Esophagus squamous epithelium (tissue), 5 donors: Measurements from ENCODE around the gene BAIAP2L2. TPM values are rescaled to one million over a fixed set of nuclear protein-coding genes. Genes with fewer than 3 reads are reported as not detected.

Experiments
- DNase-seq: peaks from one replicate; lab custom pipeline; 2025; lab: John Stamatoyannopoulos, UW
- H3K27ac ChIP-seq, 4 donors: fragments of 200-600 bp; sonication (generic); one replicate each; pipeline ENCODE4 v1.5.1; 2016 to 2019; ENCODE audit warnings: mild to moderate bottlenecking in 1 of 4
- H3K27me3 ChIP-seq, 4 donors: fragments of 200-600 bp; sonication (generic); 1 replicate in 3 of 4; 2 replicates in 1 of 4; pipeline versions ENCODE4 v1.5.1 to v1.6.0; 2017 to 2021; ENCODE audit warnings: antibody characterized with exemption in 1 of 4
- H3K36me3 ChIP-seq, 3 donors: fragments of 200-600 bp; sonication (generic); one replicate each; pipeline ENCODE4 v1.5.1; 2016 to 2019
- H3K4me1 ChIP-seq, 3 donors: fragments of 200-600 bp; sonication (generic); one replicate each; pipeline ENCODE4 v1.5.1; 2017 to 2019
- H3K4me3 ChIP-seq, 4 donors: fragments of 200-600 bp; sonication (generic); 1 replicate in 3 of 4; 2 replicates in 1 of 4; pipeline ENCODE4 v1.5.1; 2016 to 2019; ENCODE audit warnings: mild to moderate bottlenecking in 2 of 4, moderate library complexity in 1 of 4
- H3K9me3 ChIP-seq, 3 donors: fragments of 200-600 bp; sonication (generic); one replicate each; pipeline ENCODE4 v1.5.1; 2016 to 2019
- POLR2A ChIP-seq, 4 donors: fragments of 450-650 bp; IDR thresholded peaks; one replicate each; pipeline ENCODE4 v1.6.1; 2017; ENCODE audit warnings: antibody characterized with exemption in 4 of 4, mild to moderate bottlenecking in 4 of 4, moderate library complexity in 3 of 4
- WGBS, 2 donors: methylation state at CpG; one replicate each; pipeline ENCODE4 v1.1.5; 2018; 5-methylcytosine and 5-hydroxymethylcytosine counted together
- intact Hi-C: fragments of 100-400 bp; cut with DNase I; formaldehyde crosslinking; loops from one replicate; pipeline ENCODE4 v1.15.0; 2022
- total RNA-seq, 4 donors: library from RNA; depleted of rRNA; stranded (reverse); fragments of >200 nt; gene quantifications; one replicate each; pipeline ENCODE4 v1.1.0, GENCODE V29; 2016
- TF ChIP-seq, protein P1 (sequence below), 6 experiments: fragments of 450-650 bp in 4 of 6; fragments of 200-600 bp in 2 of 6; sonication (generic) in 2 of 6; IDR thresholded peaks; one replicate each; pipeline ENCODE4 v1.5.1; 2016 to 2019; ENCODE audit warnings: antibody characterized with exemption in 6 of 6, mild to moderate bottlenecking in 4 of 6, moderate library complexity in 4 of 6
- donor health status: DM: yes; HTN: yes; CAD: no.

Gene BAIAP2L2
- total RNA-seq, 4 donors from 2014 or later = 0.26 to 4.8 (median 2.8) TPM

DNA sequence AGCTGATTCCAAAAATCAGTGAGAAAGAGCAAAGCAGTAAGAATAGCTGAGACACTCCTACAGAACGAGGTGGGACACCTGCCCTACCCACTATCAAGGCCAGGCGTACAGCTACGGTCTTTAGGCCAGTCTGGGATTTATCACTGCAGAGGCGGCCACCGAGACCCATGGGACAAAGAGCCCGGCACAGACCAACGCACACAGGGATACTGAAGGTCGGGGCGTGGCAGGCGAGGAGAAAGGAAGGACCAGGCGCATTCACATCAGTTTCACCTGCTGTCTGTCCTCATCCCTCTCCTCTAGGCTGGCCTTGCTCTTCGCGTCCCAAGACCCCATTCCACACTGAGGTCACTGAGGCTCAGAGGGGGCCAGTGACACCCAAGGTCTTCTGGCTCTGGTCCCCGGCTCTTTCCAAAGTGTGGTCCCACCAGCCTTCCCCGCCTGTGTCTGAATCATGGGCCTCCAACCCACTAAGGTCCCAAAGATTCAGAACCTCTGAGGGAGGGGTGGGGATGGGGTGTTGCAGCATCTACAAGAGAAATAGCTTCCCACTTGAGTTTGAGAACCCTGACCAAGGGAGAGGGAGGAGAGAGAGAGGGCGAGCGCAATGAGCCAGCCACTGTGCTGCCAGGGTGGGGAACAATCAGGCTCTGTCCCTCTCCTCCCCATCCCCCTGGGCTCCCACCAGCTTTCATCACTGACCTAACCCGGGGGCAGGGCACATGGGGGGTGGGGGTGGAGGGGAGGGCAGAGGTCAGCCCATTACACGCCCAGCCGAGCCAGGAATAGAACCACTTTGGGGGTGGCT, 60.5 kb downstream of the BAIAP2L2 start:
- no peak for TF ChIP-seq POLR2A (IDR thresholded peaks at IDR 0.05)
- TF ChIP-seq, protein P1, sequence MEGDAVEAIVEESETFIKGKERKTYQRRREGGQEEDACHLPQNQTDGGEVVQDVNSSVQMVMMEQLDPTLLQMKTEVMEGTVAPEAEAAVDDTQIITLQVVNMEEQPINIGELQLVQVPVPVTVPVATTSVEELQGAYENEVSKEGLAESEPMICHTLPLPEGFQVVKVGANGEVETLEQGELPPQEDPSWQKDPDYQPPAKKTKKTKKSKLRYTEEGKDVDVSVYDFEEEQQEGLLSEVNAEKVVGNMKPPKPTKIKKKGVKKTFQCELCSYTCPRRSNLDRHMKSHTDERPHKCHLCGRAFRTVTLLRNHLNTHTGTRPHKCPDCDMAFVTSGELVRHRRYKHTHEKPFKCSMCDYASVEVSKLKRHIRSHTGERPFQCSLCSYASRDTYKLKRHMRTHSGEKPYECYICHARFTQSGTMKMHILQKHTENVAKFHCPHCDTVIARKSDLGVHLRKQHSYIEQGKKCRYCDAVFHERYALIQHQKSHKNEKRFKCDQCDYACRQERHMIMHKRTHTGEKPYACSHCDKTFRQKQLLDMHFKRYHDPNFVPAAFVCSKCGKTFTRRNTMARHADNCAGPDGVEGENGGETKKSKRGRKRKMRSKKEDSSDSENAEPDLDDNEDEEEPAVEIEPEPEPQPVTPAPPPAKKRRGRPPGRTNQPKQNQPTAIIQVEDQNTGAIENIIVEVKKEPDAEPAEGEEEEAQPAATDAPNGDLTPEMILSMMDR (IDR thresholded peaks at IDR 0.05) = no peak
- Histone ChIP-seq H3K27ac (peak overlapping the region in 1 of 4 donors; percentile 9), H3K4me3 (no peak overlapping the region), H3K27me3 (peaks cover 0 to 4% (median 0%) of the 10 kb centered on the region in 4 donors), H3K9me3 (no peaks in the 10 kb centered on the region), H3K4me1 (peaks cover 0 to 8% (median 2%) of the 10 kb centered on the region in 3 donors), H3K36me3 (no peaks in the 10 kb centered on the region)
- 73 to 81% methylated on average over 7 to 12 of the region's 20 CpGs for WGBS, 2 donors
- no peak for DNase-seq
- intact Hi-C loops = loop anchor here (10.0 kb wide), 1 partner anchor 515 kb away; no protein-coding TSS in a partner anchor

DNA sequence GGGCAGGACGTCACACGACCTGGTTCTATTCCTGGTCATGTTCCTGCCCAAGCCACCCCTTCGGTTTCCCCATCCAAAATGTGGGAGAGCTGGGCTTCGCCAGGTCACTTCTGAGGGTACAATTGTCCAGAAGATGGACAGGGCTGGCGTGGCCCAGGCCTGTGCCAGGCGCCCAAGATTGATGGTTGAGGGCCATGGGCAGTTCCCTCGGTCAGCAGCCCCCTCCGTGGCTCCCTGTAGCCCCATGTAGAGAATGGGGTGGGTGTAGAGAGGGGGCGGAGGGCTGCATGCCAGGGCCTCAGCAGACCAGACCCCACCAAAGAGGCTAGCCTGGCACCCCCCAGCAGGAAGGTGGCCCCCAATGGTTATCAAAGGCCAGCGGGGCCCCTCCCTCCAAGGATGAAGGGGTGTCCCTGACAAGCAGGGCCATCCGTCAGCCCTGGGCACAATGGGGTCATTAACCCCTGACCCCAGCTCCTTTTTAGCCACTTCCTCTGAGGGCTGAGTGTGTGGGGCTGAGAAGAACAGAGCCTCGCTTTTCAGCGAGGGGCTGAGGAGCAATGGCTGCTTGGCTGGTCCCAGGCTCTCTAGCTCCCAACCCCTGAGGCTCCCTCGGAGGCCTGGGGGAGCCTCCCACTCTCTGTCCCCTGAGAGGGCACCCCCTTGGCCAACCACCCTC, 64.3 kb downstream of the BAIAP2L2 start:
- no peaks in the 10 kb centered on the region for H3K4me1 ChIP-seq
- intact Hi-C loops = no loop called here
- H3K27me3 ChIP-seq = peaks cover 0 to 4% (median 0%) of the 10 kb centered on the region in 4 donors
- no peaks in the 10 kb centered on the region for H3K36me3 ChIP-seq
- 70 to 79% methylated on average over 2 to 5 of the region's 14 CpGs for WGBS, 2 donors
- no peak for TF ChIP-seq POLR2A (IDR thresholded peaks at IDR 0.05)
- TF ChIP-seq, protein P1 (IDR thresholded peaks at IDR 0.05) = no peak
- H3K4me3 ChIP-seq = no peak overlapping the region
- no peak overlapping the region for H3K27ac ChIP-seq
- DNase-seq = no peak
- H3K9me3 ChIP-seq = no peaks in the 10 kb centered on the region

DNA sequence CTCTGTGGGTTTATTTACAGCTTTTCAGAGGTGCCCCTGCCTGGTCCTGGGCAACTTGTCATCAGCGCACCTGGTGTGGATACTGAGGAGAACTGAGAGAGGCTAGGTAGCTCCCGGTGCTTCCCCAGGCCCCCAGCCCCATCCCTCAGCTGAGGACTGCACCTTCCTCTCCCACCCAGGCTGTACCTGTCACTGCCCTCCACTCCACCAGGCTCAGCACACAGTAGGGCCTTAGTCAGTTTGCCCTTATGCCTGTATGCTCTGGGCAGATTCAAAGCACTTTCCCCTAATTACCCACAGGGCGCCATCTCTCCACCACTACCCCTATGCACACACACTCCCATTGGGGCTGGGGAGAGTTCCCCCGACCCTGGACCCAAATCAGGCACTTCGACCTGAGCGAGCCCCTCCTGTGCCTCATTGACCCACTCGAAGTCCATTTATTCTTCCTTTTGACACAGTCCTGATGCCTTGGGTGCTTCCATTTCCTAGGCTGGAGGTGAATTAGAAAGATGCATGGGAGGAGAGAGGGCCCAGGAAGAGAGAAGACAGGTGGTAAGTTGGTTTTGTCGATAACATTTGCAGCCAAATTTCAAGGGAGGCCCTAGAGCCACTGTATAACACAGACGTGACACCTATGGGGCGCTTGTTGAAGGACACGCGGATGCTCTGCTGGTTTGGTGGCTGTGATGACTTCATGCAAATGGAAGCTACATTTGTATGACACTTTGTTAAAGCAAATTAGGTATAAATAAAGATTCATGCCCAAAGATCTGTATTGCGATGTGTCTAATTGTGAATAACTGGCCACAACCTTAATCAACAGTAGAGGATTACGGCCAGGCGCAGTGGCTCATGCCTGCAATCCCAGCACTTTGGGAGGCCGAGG, 67.1 kb downstream of the BAIAP2L2 start:
- Histone ChIP-seq H3K4me1 (no peaks in the 10 kb centered on the region), H3K36me3 (no peaks in the 10 kb centered on the region), H3K4me3 (no peak overlapping the region), H3K9me3 (no peaks in the 10 kb centered on the region), H3K27ac (no peak overlapping the region), H3K27me3 (peaks cover 0 to 4% (median 0%) of the 10 kb centered on the region in 4 donors)
- intact Hi-C loops = no loop called here
- no peak for DNase-seq
- TF ChIP-seq, protein P1 (IDR thresholded peaks at IDR 0.05) = no peak
- TF ChIP-seq POLR2A (IDR thresholded peaks at IDR 0.05) = no peak
- 84 to 90% methylated on average over 13 to 14 of the region's 16 CpGs for WGBS, 2 donors

DNA sequence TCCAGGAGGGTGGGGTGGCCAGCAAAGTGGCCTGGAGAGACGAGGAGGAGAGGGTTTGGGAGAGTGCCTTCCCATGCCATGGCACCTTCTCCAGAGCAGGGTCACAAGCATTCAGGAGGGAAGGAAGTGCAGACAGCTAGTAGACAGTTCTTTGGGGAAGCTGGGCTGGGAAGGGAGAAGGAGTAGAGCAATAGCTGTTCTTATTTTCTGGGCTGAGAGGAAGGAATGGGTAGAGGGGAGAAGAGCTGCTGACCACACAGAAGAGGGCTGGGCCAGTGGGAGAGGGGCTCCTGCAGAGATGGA, 68.0 kb downstream of the BAIAP2L2 start:
- no peak for DNase-seq
- intact Hi-C loops = no loop called here
- Histone ChIP-seq H3K27me3 (peaks cover 0 to 4% (median 0%) of the 10 kb centered on the region in 4 donors), H3K9me3 (no peaks in the 10 kb centered on the region), H3K4me3 (no peak overlapping the region), H3K4me1 (no peaks in the 10 kb centered on the region), H3K27ac (no peak overlapping the region), H3K36me3 (no peaks in the 10 kb centered on the region)
- 53 to 64% methylated on average over 1 of the region's 1 CpG for WGBS, 2 donors
- no peak for TF ChIP-seq POLR2A (IDR thresholded peaks at IDR 0.05)
- TF ChIP-seq, protein P1 (IDR thresholded peaks at IDR 0.05) = no peak
